ENCODE measurements around the gene EML4.

GRCh38 chr2:42328923-42329322 is 159.8 kb downstream of the EML4 start:
- no peak for TF ChIP-seq ZNF234 (CRISPR knock-in tag; conservative IDR thresholded peaks at IDR 0.05)
- TF ChIP-seq STAT5B (CRISPR knock-in tag; IDR thresholded peaks at IDR 0.05) = no peak
- no peak for TF ChIP-seq IRF2 (CRISPR knock-in tag; IDR thresholded peaks at IDR 0.05)
- TF ChIP-seq CTCF (CRISPR knock-in tag; IDR thresholded peaks at IDR 0.05) = no peak
- no peak for TF ChIP-seq E2F5 (CRISPR knock-in tag; conservative IDR thresholded peaks at IDR 0.05)
- no peak for TF ChIP-seq RFX5 (IDR thresholded peaks at IDR 0.05; ENCODE audit: low read depth, low read length)
- no peak for TF ChIP-seq EZH2 (conservative IDR thresholded peaks at IDR 0.05; ENCODE audit: low read depth, low read length)
- TF ChIP-seq ZBTB21 (CRISPR knock-in tag; IDR thresholded peaks at IDR 0.05) = no peak
- TF ChIP-seq U2AF1 (optimal IDR thresholded peaks at IDR 0.05; ENCODE audit: low read depth, low read length) = no peak
- TF ChIP-seq GABPB1 (CRISPR knock-in tag; IDR thresholded peaks at IDR 0.05) = no peak
- TF ChIP-seq ETV6 (CRISPR knock-in tag; conservative IDR thresholded peaks at IDR 0.05) = no peak
- no peak for TF ChIP-seq HBP1 (CRISPR knock-in tag; IDR thresholded peaks at IDR 0.05; ENCODE audit: low read depth)

All from HepG2 (cell line).